HG03442 (cell line): ENCODE results near the gene BTBD8.

Source experiments
- ATAC-seq: cut with Tn5 transposase; IDR thresholded peaks from one replicate; pipeline ENCODE4 v1.9.1; 2021; ENCODE audit warnings: mild to moderate bottlenecking, moderate library complexity; ENCODE audit not compliant: unreplicated experiment

The BTBD8 gene

GRCh38 chr1:92091625-92092024 lies 11.5 kb downstream of the BTBD8 start:
- no peak for ATAC-seq

DNA sequence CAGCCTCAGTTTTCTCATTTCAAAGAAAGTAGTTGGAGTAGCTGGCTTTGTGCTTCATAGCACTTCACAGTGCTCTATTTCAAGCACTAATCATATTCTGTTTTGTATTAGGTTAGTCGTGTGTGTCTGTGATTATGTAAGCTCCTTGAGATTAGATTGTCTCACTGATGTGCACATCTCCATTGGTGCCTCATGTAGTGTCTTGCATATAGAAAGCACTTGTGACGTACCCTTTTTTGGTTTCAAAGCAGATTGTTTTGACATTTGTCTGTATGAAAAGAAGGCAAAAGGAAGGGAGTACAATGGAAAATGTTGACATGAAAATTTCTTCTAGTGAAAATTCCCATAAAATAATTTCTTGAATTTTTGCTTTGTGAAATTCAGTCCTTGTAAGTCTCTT lies 13.9 kb downstream of the BTBD8 start:
- ATAC-seq = no peak

DNA sequence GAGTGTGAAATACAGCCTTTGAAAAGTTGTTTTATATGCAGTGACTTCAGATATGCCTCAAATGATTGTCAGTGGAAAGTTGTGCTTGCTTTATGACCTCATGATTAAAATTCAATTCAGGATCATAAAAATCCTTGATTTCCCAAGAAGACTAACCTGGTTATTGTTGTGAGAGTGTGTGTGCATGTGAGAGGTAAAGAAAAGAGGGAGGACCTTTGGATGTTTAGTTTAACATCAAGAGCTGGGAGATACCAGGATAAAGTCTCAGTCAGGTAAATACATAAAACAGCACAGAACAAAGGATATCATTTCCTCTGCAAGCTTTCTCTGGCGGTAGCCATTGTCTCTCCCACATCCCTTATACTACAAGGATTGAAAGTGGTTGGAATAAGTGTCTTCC lies 14.4 kb downstream of the BTBD8 start:
- no peak for ATAC-seq

DNA sequence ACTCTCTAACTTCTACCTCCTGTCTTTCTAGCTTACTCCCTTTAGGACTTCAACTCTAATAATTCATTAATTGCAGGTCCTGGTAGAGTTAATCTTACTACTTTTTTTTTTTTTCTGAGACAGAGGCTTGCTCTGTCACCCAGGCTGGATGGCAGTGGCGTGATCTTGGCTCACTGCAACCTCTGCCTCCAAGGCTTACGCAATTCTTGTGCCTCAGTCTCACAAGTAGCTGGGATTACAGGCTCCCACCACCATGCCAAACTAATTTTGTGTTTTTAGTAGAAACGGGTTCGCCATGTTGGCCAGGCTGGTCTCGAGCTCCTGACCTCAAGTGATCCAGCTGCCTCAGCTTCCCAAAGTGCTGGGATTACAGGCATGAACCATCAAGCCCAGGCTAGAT lies 15.7 kb downstream of the BTBD8 start:
- ATAC-seq = no peak

DNA sequence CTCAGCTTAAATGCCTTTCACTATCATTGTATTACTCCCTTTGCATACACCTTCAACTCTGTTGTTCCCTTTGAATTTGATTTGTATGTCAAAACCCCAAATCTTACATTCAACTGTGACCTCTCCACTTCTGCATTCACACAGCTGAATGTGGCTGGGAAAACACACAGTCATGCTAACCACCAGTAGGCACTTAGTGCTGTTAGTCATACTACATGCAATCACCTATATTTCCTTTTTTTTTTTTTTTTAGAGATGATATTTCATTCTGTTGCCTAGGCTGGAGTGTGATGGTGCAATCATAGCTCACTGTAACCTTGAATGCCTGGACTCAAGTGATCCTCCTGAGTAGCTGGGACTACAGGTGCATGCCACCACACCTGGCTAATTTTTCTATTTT lies 16.2 kb downstream of the BTBD8 start:
- peak; percentile 65 for ATAC-seq

DNA sequence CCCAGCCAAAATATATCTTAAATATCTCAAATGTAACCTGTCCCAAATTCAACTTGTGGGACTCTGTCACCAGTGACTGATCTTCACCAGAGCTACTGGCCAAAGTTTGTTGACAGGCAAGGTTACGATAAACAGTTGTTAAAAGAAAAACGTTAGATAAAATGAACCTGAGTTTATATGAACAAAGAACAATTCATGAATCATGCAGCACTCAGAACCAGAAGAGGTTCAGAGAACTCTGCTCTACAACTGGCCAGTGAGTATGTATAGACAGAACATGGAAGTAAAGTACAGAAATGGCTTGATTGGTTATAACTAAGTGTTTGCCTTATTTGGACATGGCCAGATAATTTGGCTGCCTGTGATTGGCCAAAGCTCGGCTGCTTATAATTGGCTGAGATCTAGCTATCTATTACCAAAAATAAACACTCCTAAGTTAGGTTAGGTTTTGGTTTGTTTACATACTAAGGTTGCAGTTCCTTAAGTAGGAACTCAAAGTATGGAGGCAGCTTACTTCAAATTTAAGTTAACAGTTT lies 25.5 kb downstream of the BTBD8 start:
- no peak for ATAC-seq

DNA sequence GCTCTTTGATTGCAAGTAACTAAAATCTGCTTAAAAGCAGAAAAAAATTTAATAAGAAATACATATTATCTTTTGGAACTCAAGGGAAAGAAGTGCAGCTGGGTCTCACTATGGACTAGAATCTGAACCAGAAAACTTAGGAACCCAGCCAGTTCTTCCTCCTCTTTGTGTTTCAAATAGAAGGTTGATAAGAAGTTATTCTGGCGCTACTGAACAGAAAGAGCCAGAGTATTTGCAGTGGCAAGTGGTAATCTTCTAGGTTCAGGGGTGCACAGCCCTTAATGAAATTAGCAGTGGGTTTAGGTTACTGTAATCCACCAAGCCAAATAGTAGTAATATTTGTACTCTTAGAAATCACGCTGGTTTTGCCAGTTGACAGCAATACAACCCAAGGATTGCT lies 28.5 kb downstream of the BTBD8 start:
- no peak for ATAC-seq

DNA sequence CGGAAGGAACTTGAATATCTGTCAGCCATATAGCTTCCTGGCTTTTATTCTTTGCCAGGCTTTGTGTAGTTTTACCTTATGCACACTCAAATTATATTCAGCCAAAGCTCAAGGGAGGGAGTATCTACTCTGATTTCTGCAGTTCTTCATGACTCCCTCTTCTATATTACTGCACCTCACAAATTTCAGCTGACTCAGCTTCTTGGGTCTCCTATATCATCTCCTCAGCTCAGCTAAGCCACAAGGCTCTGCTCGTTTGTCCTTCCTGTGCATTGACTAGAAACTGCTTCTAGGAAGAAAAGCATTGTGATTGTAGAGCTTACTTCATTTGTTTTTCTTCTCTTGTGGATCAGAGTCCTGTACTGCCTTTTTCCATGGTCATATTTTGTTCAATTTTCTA lies 37.4 kb downstream of the BTBD8 start:
- no peak for ATAC-seq

DNA sequence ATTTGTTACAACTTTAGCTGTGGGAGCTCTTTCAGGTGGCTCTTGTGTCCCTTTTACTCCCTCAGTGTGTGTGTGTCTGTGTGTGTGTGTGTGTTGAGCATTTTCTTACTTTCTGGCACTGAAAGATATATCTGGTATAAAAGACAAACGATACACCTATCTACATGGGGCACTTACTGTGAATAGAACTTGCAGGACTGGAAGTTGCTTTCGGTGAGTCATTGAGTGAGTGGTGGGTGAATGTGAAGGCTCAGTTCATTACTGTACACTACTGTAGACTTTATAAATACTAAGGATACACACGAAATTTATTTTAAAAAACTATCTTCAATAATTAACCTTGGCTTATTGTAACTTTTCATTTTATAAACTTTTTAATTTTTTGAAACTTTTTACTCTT lies 38.7 kb downstream of the BTBD8 start:
- no peak for ATAC-seq

GRCh38 chr1:92123868-92124267 lies 43.7 kb downstream of the BTBD8 start:
- no peak for ATAC-seq

DNA sequence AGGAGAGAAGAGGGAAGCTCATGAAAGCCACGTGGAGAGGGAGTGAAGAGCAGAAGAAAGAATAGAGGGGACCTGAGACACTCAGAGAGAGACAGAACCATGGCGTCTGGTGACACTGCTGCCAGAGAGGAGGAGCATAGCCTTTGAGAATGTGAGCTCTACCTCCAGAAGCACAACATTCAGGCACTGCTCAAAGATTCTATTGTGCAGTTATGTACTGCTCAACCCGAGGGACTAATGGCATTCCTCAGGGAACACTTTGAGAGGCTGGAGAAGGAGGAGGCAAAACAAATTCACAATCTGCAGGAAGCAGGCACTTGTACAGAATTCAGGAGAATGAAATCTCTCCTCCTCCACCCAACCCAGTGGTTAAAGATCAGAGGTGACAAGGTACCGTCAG lies 45.1 kb downstream of the BTBD8 start:
- ATAC-seq = no peak

GRCh38 chr1:92126088-92126487 lies 45.9 kb downstream of the BTBD8 start:
- ATAC-seq = no peak

- ATAC-seq = no peak
Observed at GRCh38 chr1:92134331-92134730, 54.2 kb downstream of the BTBD8 start.

DNA sequence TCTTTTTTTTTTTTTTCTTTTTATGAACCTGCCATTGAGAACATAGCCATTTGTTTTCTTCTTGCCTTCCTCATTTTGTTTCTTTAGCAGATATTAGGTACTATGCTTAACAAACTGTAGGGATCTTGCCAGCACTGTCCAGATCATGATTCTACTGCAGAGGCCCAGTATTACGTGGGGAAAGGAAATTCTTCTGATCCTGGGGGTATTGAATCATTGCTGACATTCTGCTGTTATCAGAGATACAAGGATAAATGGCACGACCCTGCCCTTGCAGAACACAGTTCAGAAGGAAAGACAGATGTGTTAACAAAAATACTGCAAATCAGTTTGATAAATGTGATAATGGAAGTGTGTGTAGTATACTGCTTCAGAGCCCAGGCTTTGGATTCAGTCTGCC lies 56.2 kb downstream of the BTBD8 start:
- no peak for ATAC-seq

DNA sequence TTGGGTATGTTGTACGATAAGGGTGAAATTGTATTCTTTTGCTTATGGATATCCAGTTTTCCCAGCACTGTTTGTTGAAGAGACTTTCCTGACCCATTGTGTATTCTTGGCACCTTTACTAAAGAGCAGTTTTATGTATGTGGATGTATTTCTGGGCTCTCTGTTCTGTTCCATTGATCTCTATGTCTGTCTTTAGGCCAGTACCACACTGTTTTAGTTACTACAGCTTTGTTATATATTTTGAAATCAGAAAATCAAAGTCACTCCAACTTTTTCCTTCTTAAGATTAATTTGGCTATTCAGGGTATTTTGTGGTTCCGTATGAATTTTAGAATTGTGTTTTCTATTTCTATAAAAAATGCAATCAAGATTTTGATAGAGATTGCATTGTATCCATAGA lies 74.8 kb downstream of the BTBD8 start:
- ATAC-seq = no peak

DNA sequence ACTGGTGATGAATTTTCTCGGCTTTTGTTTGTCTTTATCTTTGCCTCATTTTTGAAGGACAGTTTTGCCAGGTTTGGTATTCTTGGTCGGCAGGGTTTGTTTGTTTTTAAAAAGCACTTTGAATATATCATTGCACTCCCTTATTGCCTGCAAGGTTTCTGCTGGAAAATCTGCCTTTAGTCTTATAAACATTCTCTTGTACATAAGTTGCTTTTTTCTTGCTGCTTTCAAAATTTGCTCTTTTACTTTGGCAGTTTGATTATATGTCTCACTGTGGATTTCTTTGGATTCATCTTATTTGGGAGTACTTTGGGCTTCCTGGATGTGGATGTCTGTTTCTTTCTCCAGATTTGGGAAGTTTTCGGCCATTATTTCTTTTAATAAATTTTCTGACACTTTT lies 79.4 kb downstream of the BTBD8 start:
- no peak for ATAC-seq

DNA sequence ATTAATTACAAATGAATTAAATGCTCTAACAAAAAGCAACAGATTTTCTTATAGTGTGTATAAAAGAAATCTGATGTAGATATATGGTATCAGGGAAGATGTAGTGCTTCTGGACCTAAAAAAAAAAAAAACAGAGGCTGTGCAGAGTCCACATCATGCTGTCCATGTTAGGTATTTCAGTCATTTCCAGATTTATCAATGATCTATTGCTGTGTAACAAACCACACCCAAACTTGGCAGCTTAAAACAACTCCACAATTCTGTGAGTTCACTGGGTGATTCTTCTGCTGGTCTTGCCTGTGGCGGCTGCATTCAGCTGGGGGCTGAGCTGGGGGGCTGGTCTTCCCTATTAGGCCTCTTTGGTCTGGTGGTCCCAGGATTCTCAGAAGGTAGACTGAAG lies 85.2 kb downstream of the BTBD8 start:
- ATAC-seq = no peak

- ATAC-seq = no peak
Observed at GRCh38 chr1:92167151-92167550, 87.0 kb downstream of the BTBD8 start.

DNA sequence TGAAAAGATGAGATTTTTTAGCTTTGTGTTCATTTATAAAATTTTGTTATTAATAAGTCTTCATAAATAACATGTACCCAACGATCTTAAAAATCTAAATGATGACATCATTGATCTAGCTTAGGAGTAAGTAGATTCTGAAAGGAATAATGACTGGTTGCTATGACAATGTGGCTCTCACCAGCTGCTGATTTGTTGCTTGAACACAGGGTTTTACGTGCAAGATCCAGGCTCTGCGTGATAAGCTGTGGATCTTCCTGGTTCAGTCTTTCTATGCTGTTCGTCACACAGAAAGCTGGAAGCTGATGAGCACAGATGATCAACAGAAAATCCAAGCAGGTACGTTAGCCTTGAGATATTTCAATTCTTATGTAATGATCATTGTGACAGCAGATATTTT lies 88.5 kb downstream of the BTBD8 start:
- ATAC-seq = no peak

GRCh38 chr1:92169214-92170005 lies 89.3 kb downstream of the BTBD8 start:
- no peak for ATAC-seq

DNA sequence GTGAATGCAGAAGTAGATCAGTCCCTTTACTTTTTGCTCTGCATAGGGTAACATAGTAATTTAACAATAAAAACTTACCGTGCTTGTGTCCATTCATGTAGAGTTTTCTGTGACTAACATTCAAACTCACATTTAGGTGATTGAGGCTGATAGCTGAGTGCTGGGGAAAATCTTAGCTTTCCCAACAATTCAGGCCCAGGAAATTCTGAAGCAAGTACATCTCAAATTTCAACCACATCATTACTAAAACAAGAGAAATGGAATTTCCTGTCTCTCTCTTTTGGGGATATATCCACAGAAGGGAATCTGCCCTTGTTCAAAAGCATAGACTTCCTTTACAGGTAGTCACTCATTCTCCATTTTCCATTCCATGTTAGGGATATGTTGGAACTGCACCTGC lies 104.5 kb downstream of the BTBD8 start:
- no peak for ATAC-seq

DNA sequence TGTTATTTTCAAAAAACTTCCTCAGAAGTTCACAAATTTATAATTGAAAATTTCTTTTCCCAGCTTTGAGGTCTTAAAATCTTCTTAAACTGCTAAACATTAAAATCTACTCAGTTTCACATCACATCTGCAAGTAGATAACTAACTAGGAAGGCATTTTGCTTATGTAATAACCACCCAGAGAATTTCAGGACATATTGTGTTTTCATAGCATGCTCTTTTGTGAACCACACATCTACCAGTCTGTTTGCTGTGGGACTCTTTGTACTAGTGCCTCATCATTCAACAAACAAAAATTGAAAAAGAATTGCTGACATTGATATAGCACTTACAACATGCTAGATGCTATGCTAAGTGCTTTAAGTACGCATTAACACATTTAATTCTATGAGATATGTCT lies 105.9 kb downstream of the BTBD8 start:
- ATAC-seq = no peak
